NCI-H510A (cell line): Measurements from ENCODE around the gene ZNF135.

ENCODE experiments used
- DNase-seq: peaks from one replicate; lab custom pipeline; 2025; lab: John Stamatoyannopoulos, UW

The ZNF135 gene

GRCh38 chr19:58093071-58093470 is 34.0 kb downstream of the ZNF135 start:
- no peak for DNase-seq

GRCh38 chr19:58095328-58095727 is 36.2 kb downstream of the ZNF135 start:
- DNase-seq: no peak

GRCh38 chr19:58096884-58097283 is 37.8 kb downstream of the ZNF135 start:
- DNase-seq: no peak

GRCh38 chr19:58097349-58097748 is 38.3 kb downstream of the ZNF135 start:
- DNase-seq: no peak

GRCh38 chr19:58097781-58098681 is 38.9 kb downstream of the ZNF135 start, which contains the start of gene ZSCAN18:
TSS of gene ZSCAN18 (minus strand) at chr19:58098231. CDS start at chr19:58090267, 7,964 bp downstream.
- DNase-seq: peak; percentile 81

GRCh38 chr19:58098682-58098998 is 39.6 kb downstream of the ZNF135 start:
- DNase-seq: no peak

- no peak for DNase-seq
Observed at GRCh38 chr19:58107778-58108545, 48.9 kb downstream of the ZNF135 start.

- no peak for DNase-seq
Observed at GRCh38 chr19:58108546-58108817, 49.4 kb downstream of the ZNF135 start.

GRCh38 chr19:58117841-58118575 is 58.9 kb downstream of the ZNF135 start:
- no peak for DNase-seq

- DNase-seq: no peak
Observed at GRCh38 chr19:58118979-58119733, 60.1 kb downstream of the ZNF135 start.
